GM18507 (cell line): Measurements from ENCODE around the gene WBP2NL.

Experiments used
- DNase-seq: peaks from one replicate; pipeline ENCODE4 v3.0.0; 2011; ENCODE audit warnings: low read depth; ENCODE audit not compliant: insufficient read length; ENCODE audit errors: extremely low spot score
- FAIRE-seq: peaks from 2 replicates; lab custom pipeline; 2011; peaks lifted over from hg19 to GRCh38; lab: Jason Lieb, UNC

WBP2NL gene

GRCh38 chr22:41976070-41976901 lies 22.3 kb upstream of the WBP2NL start:
- FAIRE-seq (no peak), DNase-seq (no peak)

- FAIRE-seq, result no peak
- DNase-seq, result no peak
These were observed 21.5 kb upstream of the WBP2NL start for GRCh38 chr22:41976961-41977566.

GRCh38 chr22:41978732-41979131 lies 19.9 kb upstream of the WBP2NL start:
- no peak for FAIRE-seq
- DNase-seq, result no peak

GRCh38 chr22:41979423-41980250 lies 19.0 kb upstream of the WBP2NL start:
- FAIRE-seq (no peak), DNase-seq (no peak)

- no peak for DNase-seq
- FAIRE-seq, result no peak
These were observed 15.7 kb upstream of the WBP2NL start for GRCh38 chr22:41982865-41983264.

- no peak for DNase-seq
- FAIRE-seq, result no peak
These were observed 14.8 kb upstream of the WBP2NL start for GRCh38 chr22:41983513-41984405.

- FAIRE-seq (no peak), DNase-seq (no peak)
These were observed 11.3 kb upstream of the WBP2NL start for GRCh38 chr22:41987276-41987675.

GRCh38 chr22:41989246-41989645 lies 9.3 kb upstream of the WBP2NL start:
- no peak for FAIRE-seq
- DNase-seq, result no peak

GRCh38 chr22:41991111-41991510 lies 7.5 kb upstream of the WBP2NL start:
- DNase-seq (no peak), FAIRE-seq (no peak)

GRCh38 chr22:41992496-41992895 lies 6.1 kb upstream of the WBP2NL start:
- DNase-seq (no peak), FAIRE-seq (no peak)

GRCh38 chr22:41995211-41995610 lies 3.4 kb upstream of the WBP2NL start:
- DNase-seq (no peak), FAIRE-seq (no peak)

- no peak for DNase-seq
- no peak for FAIRE-seq
These were observed 1.8 kb upstream of the WBP2NL start for GRCh38 chr22:41996826-41997225.

GRCh38 chr22:42000466-42000865 lies 1.9 kb downstream of the WBP2NL start:
- FAIRE-seq, result no peak
- no peak for DNase-seq

GRCh38 chr22:42001121-42001520 lies 2.5 kb downstream of the WBP2NL start:
- FAIRE-seq, result no peak
- DNase-seq, result no peak

- no peak for FAIRE-seq
These were observed 3.1 kb downstream of the WBP2NL start for GRCh38 chr22:42001706-42002105.

GRCh38 chr22:42007922-42008321 lies 9.3 kb downstream of the WBP2NL start:
- no peak for FAIRE-seq
- DNase-seq, result no peak

More at GRCh38 chr22:42001706-42002105, 3.1 kb downstream of the WBP2NL start:
- DNase-seq, result no peak

GRCh38 chr22:42010778-42011177 lies 12.2 kb downstream of the WBP2NL start:
- no peak for DNase-seq
- no peak for FAIRE-seq

- DNase-seq, result no peak
- no peak for FAIRE-seq
These were observed 14.8 kb downstream of the WBP2NL start for GRCh38 chr22:42013385-42013784.

- DNase-seq (no peak), FAIRE-seq (no peak)
These were observed 17.5 kb downstream of the WBP2NL start for GRCh38 chr22:42016111-42016510.
